ENCODE results near the gene LSM7.

The LSM7 gene

DNA sequence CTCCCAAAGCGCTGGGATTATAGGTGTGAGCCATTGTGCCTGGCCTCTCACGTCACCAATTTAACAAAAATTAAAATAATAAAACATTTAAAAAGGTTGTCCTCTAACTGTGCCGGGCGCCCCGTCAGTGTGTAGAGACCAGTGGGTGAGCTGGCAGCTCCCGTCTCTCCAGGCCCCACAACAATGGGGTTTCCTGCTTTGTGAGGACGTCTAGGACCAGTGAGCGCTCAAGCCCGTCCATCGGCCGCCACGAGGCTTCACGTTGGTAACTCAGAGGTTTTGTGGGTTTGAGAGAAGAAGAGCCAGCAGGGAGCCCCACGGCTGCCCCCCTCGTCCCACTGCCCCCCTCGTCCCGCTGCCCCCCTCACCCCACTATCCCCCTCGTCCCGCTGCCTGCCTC is 4.7 kb downstream of the LSM7 start:
- no peak for DNase-seq (ENCODE audit: low read depth)

- DNase-seq (ENCODE audit: low read depth), result no peak
These were observed 6.7 kb downstream of the LSM7 start for GRCh38 chr19:2321565-2322283.

DNA sequence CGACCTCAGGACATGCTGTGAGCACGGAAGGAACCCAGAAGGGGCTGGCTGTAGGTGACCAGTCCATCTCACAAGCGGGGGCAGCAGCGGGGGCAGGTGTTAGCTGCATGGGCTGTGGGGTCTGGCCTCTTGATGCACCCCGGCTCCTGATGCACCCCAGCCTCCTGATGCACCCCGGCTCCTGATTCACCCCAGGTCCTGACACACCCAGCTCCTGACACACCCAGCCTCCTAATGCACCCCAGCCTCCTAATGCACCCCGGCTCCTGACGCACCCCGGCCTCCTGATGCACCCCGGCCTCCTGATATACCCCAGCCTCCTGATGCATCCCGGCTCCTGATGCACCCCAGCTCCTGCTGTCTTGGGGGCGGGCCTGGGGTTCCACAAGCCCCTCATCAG is 7.4 kb downstream of the LSM7 start:
- no peak for DNase-seq (ENCODE audit: low read depth)

GRCh38 chr19:2320049-2320448 is 8.3 kb downstream of the LSM7 start:
- DNase-seq (ENCODE audit: low read depth), result no peak

DNA sequence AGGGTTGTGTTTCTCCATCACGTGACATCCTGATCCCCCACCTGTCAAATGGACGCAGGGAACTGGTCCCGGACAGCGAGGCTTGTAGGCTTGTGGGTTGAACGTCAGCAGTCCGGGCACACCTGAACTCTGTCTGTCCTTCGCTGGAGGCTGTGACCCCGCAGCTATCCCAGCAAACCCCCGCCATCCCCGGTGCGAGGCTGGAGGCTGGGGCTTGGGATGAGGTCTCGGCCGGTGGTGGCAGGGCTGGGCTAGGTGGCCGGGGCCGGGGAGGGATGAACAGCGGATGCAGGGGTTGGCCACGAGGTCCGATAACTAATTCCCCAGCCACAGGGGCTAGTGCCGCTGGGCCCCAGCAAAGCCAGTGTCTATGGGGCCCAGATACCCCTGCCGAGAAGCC is 8.8 kb downstream of the LSM7 start:
- DNase-seq (ENCODE audit: low read depth), result no peak

GRCh38 chr19:2318923-2319322 is 9.5 kb downstream of the LSM7 start:
- no peak for DNase-seq (ENCODE audit: low read depth)

GRCh38 chr19:2317756-2318155 is 10.6 kb downstream of the LSM7 start:
- no peak for DNase-seq (ENCODE audit: low read depth)

DNA sequence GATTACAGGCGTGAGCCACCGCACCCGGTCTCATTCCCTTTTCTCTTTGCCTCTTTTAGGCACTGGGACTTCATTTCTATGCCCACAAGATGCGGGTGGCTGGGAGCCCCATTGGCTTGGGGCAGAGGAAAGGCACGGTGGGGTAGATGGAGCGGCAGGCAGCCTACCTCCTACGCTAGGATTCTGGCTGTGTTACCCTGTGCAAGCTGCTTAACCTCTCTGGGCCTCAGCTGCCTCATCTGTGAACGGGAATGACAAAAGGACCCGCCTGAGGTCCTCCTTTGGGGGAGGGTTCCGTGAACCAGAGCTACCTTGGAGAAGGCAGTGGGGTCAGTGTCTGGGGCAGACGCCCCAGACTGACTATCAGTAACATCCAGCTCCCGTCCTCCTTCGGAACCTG is 11.1 kb downstream of the LSM7 start:
- no peak for DNase-seq (ENCODE audit: low read depth)

GRCh38 chr19:2315818-2316353 is 12.5 kb downstream of the LSM7 start:
- no peak for DNase-seq (ENCODE audit: low read depth)

- DNase-seq (ENCODE audit: low read depth), result no peak
These were observed 13.1 kb downstream of the LSM7 start for GRCh38 chr19:2315121-2315817.

- no peak for DNase-seq (ENCODE audit: low read depth)
These were observed 15.4 kb downstream of the LSM7 start for GRCh38 chr19:2312820-2313501.

GRCh38 chr19:2311093-2311492 is 17.3 kb downstream of the LSM7 start:
- no peak for DNase-seq (ENCODE audit: low read depth)

DNA sequence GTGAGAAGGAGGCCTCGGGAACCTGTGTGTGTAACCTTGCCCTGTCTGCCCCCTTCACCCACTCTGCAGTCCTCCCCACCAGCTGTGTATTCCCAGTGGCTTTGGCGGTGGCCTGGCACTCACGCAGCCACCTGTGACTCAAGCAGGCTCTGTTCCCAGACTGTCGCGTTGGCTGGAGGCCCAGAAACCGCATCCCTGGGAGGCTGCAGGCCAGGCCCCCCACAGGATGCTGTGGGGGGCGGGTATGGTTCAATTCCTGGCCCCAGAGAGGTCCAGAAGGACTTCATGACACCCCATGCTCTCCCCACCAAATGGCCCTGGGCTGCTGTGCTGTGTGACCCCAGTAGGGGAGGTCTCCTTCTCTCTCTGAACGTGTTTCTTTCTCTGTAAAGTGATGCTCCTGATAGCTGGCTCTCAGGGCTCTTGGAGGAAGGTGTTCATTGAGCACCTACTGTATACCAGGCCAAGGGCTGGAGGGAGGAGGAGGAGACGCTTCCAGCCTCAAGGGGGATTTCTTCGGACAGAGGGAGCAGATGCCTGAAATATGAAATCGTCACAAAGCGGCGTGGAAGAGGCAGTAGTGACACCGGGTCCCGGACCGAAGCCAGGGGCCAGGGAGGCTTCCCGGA is 18.5 kb downstream of the LSM7 start:
- no peak for DNase-seq (ENCODE audit: low read depth)

- DNase-seq (ENCODE audit: low read depth), result no peak
These were observed 20.3 kb downstream of the LSM7 start, which contains the start of gene LINGO3 for GRCh38 chr19:2308114-2308556. TSS of gene LINGO3 (minus strand) at chr19:2308154. CDS start at chr19:2291776, 16,378 bp downstream.

DNA sequence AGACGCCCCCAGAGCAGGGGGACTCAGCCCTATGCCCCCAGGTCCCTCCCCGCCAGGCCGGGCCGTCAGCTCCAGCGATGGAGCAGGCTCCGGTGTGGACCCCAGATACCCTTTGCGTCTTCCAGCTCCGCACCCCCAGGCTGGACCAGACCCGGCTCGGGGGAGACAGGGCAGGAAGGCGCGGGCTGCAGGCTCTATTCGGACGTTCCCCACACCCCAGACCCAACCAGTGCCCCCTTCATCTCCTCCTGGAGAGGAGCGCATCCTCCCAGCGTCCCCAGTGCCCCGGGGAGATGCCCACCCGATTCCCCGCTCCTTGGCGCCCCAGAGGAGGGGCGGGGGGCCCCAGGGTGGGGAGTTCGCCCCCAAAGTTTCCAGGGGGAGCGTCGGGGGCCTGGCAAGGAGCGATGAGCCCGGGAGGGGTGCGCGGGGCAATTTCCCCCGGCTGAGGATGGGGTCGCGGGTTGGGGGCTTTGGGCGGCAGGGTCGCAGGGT is 20.8 kb downstream of the LSM7 start:
- no peak for DNase-seq (ENCODE audit: low read depth)

DNA sequence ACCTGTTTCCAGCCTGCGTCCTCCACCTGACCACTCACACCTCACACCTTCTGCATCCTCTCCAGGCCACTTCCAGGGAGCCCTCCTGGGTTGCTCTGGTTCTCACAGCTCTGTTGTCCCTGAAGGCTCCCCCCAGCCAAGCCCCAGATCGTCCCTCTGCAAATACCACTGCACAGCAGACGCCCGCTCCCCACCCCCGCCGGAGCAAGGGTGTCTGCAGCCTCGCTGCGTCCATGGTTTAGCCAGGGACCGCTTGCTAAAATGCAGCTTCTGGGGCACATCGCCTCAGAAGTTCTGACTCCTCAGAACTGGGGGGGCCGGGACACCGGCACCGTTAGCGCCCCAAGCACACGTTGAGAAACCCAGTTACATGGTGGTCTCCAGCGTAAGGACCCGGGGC is 21.4 kb downstream of the LSM7 start:
- DNase-seq (ENCODE audit: low read depth), result no peak

DNA sequence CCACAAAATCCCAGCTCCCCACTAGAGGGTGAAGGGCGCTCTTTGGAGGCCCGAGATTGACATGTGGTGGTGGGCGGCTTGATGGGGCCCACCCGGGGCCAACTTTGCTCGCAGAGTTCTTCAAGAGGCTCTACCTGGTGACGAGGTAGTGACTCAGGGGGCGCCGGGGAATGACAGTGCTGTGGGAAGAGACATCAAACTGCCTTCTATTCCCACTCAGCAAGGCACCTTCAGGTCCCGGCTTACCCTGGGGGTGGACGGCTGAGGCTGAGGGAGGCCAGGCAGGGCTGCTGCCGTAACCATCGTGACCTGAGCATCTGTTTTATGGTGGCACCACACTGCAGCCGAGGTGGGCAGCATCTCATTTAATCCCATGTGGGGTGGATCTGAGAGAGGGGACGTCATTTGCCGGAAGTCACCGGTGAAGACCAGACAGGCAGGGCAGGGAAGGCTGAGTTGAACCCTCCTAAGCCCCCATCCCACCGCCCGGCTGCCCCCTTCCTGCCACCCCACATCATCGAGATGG is 22.0 kb downstream of the LSM7 start:
- no peak for DNase-seq (ENCODE audit: low read depth)

GRCh38 chr19:2305452-2306280 is 22.7 kb downstream of the LSM7 start:
- DNase-seq (ENCODE audit: low read depth), result no peak

GRCh38 chr19:2303211-2303798 is 25.1 kb downstream of the LSM7 start:
- no peak for DNase-seq (ENCODE audit: low read depth)
